Loucy (cell line): ENCODE data around the gene GP1BA.
A peak's percentile ranks its signal among the peaks of the same experiment; 100 is the strongest.

ENCODE experiments used
- H2AFZ ChIP-seq: fragments of 200-600 bp; sonication (generic); 2 replicates; pipeline ENCODE4 v1.6.0; 2016; ENCODE audit warnings: antibody characterized with exemption, mild to moderate bottlenecking, low read length, moderate library complexity
- H3F3A ChIP-seq: fragments of 200-600 bp; 2 replicates; pipeline ENCODE4 v1.6.0; 2016; ENCODE audit warnings: antibody characterized with exemption, low read depth, mild to moderate bottlenecking
- H3K27me3 ChIP-seq: fragments of 200-600 bp; sonication (generic); 2 replicates; pipeline ENCODE4 v1.6.1; 2014; ENCODE audit warnings: low read length, mild to moderate bottlenecking; ENCODE audit not compliant: insufficient read depth, poor library complexity, severe bottlenecking
- H3K36me3 ChIP-seq: fragments of 200-600 bp; sonication (generic); 2 replicates; pipeline ENCODE4 v1.6.1; 2016; ENCODE audit warnings: low read length; ENCODE audit not compliant: insufficient read depth
- H3K4me1 ChIP-seq: fragments of 200-600 bp; sonication (generic); 2 replicates; pipeline ENCODE4 v1.5.1; 2014; ENCODE audit warnings: low read length, mild to moderate bottlenecking; ENCODE audit not compliant: insufficient read depth, poor library complexity, severe bottlenecking
- H3K4me2 ChIP-seq: fragments of 200-600 bp; sonication (generic); 2 replicates; pipeline ENCODE4 v1.6.0; 2014; ENCODE audit warnings: antibody characterized with exemption, low read length, low read depth, mild to moderate bottlenecking; ENCODE audit not compliant: poor library complexity, severe bottlenecking
- H3K4me3 ChIP-seq: fragments of 200-600 bp; sonication (generic); 2 replicates; pipeline ENCODE4 v1.5.1; 2014; ENCODE audit warnings: low read length, mild to moderate bottlenecking, mixed read lengths; ENCODE audit not compliant: poor library complexity, severe bottlenecking
- H3K79me2 ChIP-seq: fragments of 200-600 bp; sonication (generic); 2 replicates; pipeline ENCODE4 v1.6.1; 2014; ENCODE audit warnings: low read length; ENCODE audit not compliant: insufficient read depth
- H3K9ac ChIP-seq: fragments of 200-600 bp; sonication (generic); 2 replicates; pipeline ENCODE4 v1.6.0; 2014; ENCODE audit warnings: mild to moderate bottlenecking, low read depth, low read length, moderate library complexity; ENCODE audit not compliant: poor library complexity, severe bottlenecking
- H3K9me2 ChIP-seq: fragments of 200-600 bp; sonication (generic); replicated peaks from 2 replicates; pipeline ENCODE4 v1.6.1; 2016; ENCODE audit warnings: low read depth, low read length, mixed read lengths
- H3K9me3 ChIP-seq: fragments of 200-600 bp; sonication (generic); 2 replicates; pipeline ENCODE4 v1.6.1; 2014; ENCODE audit warnings: mild to moderate bottlenecking, antibody characterized with exemption, low read length, low read depth; ENCODE audit not compliant: insufficient read depth
- H4K20me1 ChIP-seq: fragments of 200-600 bp; sonication (generic); 2 replicates; pipeline ENCODE4 v1.6.0; 2014; ENCODE audit warnings: antibody characterized with exemption, low read length, mild to moderate bottlenecking; ENCODE audit not compliant: insufficient read depth, poor library complexity, severe bottlenecking
- EZH2phosphoT487 ChIP-seq: fragments of 200-600 bp; IDR thresholded peaks from 2 replicates; pipeline ENCODE4 v1.6.1; 2018; ENCODE audit warnings: antibody characterized with exemption, mild to moderate bottlenecking, moderate library complexity, borderline replicate concordance
- TF ChIP-seq, protein P1 (sequence below): fragments of 200-600 bp; sonication (generic); conservative IDR thresholded peaks from 2 replicates; pipeline ENCODE4 v1.5.1; 2014; ENCODE audit warnings: mild to moderate bottlenecking, antibody characterized with exemption, low read length

The GP1BA gene

DNA sequence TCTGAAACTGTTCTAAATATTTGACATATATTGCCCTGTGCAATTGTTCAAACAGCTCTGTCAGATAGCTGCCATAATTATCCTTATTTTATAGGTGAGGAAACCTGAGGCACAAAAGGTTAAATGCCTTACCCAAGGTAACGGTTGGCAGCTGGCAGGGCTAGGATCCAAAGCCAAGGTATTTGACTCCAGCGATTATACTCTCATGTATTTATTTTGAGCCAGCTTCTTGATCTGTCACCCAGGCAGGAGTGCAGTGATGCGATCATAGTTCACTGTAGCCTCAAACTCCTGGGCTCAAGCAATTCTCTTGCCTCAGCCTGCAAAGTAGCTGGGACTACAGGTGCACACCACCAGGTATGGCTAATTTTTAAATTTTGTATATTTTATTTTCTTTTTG is 26.0 kb downstream of the GP1BA start:
- H3K79me2 ChIP-seq = no peaks in the 10 kb centered on the region
- H3K4me3 ChIP-seq = no peak overlapping the region
- no peak overlapping the region for H3K4me2 ChIP-seq
- peaks cover 20% of the 10 kb centered on the region for H3K4me1 ChIP-seq
- TF ChIP-seq EZH2phosphoT487 = no peak
- TF ChIP-seq, protein P1, sequence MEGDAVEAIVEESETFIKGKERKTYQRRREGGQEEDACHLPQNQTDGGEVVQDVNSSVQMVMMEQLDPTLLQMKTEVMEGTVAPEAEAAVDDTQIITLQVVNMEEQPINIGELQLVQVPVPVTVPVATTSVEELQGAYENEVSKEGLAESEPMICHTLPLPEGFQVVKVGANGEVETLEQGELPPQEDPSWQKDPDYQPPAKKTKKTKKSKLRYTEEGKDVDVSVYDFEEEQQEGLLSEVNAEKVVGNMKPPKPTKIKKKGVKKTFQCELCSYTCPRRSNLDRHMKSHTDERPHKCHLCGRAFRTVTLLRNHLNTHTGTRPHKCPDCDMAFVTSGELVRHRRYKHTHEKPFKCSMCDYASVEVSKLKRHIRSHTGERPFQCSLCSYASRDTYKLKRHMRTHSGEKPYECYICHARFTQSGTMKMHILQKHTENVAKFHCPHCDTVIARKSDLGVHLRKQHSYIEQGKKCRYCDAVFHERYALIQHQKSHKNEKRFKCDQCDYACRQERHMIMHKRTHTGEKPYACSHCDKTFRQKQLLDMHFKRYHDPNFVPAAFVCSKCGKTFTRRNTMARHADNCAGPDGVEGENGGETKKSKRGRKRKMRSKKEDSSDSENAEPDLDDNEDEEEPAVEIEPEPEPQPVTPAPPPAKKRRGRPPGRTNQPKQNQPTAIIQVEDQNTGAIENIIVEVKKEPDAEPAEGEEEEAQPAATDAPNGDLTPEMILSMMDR = no peak
- no peak overlapping the region for H2AFZ ChIP-seq
- no peaks in the 10 kb centered on the region for H3K9me3 ChIP-seq
- no peaks in the 10 kb centered on the region for H3K9me2 ChIP-seq
- no peak overlapping the region for H3K9ac ChIP-seq
- 0 out of 2 replicates have a peak, but pooled peaks cover 3% of the 10 kb centered on the region for H3F3A ChIP-seq
- H4K20me1 ChIP-seq = no peaks in the 10 kb centered on the region
- no peaks in the 10 kb centered on the region for H3K27me3 ChIP-seq
- no peaks in the 10 kb centered on the region; the same call in 1 of the 2 replicates for H3K36me3 ChIP-seq

DNA sequence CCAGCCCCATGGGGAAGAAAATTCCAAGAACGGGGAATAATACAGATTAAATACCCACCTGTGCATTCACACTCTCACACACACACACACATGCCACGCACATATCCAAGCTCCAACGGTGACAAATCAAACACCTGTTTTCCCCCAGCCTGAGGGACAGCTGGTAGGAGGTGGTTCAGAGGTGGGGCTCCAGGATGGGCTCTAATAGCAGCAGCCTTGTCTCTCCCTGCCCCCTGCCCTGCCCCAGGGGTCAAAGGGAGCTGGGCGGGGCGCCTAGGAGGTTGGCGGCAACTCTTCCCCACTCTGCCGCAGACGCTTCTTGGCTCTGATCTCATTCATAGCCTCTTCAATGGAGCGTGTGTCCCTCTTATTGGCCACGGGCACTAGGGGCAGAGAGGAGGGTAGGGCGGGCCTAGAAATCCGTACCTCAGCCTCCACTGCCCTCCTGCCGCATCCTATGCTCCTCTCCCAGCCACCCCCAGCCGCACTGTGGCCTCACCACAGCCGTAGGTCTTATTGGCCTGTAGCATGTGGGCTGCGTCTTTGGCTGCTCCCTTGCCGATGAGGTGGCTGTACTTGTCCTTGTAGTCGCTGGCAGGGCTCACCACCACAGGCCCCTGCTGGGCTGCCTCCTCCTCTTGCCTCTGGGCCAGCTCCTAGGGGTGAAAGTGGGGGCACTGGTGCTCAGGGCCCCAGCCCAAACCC is 27.3 kb downstream of the GP1BA start:
- TF ChIP-seq, protein P1 = no peak
- no peak for TF ChIP-seq EZH2phosphoT487
- Histone ChIP-seq H3K9ac (peak overlapping the region; percentile 43), H3K9me2 (no peaks in the 10 kb centered on the region), H4K20me1 (no peaks in the 10 kb centered on the region), H3K9me3 (no peaks in the 10 kb centered on the region), H2AFZ (no peak overlapping the region), H3K4me3 (peak overlapping the region; percentile 34), H3K4me2 (peak overlapping the region; percentile 59), H3F3A (0 out of 2 replicates have a peak, but pooled peaks cover 3% of the 10 kb centered on the region), H3K36me3 (no peaks in the 10 kb centered on the region; the same call in 1 of the 2 replicates), H3K79me2 (no peaks in the 10 kb centered on the region), H3K27me3 (no peaks in the 10 kb centered on the region), H3K4me1 (peaks cover 20% of the 10 kb centered on the region)

DNA sequence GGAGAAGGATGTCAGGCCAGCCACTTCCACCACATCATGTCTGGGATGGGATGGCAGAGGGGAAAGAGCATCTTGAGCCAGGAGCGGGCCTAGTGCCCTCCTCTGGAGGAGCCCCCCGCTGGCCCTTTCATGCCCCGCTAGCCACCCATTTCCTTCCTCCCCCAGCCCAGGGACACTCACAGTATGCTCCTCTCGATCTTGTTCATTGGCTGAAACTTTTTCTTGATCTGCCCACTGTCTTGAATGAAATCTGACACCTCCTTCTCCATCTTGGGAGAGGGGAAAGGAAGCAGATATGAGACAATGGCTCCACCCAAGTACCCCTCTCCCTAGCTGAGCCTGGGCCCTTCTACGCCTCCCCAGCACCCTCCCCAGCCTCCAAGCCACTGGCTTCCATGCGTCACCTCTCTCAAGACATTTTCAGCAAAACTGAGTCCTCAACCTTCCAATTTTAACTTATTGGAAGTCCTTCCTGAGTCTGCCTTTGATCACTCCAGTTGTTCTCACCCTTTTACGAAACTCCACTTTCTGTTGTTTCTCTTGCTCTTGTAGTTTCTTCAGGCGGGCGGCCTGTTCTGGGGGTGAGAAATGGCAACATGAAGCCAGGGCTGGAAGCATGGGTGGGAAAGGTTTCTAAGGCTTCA is 28.3 kb downstream of the GP1BA start:
- Histone ChIP-seq H3K9ac (peak overlapping the region; percentile 52), H3K9me2 (no peaks in the 10 kb centered on the region), H4K20me1 (no peaks in the 10 kb centered on the region), H3K9me3 (no peaks in the 10 kb centered on the region), H3K36me3 (no peaks in the 10 kb centered on the region; the same call in 1 of the 2 replicates), H3K4me3 (peak overlapping the region; percentile 34), H3K4me1 (peaks cover 20% of the 10 kb centered on the region), H3K4me2 (peak overlapping the region; percentile 59), H3F3A (0 out of 2 replicates have a peak, but pooled peaks cover 3% of the 10 kb centered on the region), H3K79me2 (peaks cover 4% of the 10 kb centered on the region), H3K27me3 (no peaks in the 10 kb centered on the region), H2AFZ (no peak overlapping the region)
- TF ChIP-seq, protein P1 = no peak
- no peak for TF ChIP-seq EZH2phosphoT487
